ENCODE measurements around the gene MYL9.

The MYL9 gene

DNA sequence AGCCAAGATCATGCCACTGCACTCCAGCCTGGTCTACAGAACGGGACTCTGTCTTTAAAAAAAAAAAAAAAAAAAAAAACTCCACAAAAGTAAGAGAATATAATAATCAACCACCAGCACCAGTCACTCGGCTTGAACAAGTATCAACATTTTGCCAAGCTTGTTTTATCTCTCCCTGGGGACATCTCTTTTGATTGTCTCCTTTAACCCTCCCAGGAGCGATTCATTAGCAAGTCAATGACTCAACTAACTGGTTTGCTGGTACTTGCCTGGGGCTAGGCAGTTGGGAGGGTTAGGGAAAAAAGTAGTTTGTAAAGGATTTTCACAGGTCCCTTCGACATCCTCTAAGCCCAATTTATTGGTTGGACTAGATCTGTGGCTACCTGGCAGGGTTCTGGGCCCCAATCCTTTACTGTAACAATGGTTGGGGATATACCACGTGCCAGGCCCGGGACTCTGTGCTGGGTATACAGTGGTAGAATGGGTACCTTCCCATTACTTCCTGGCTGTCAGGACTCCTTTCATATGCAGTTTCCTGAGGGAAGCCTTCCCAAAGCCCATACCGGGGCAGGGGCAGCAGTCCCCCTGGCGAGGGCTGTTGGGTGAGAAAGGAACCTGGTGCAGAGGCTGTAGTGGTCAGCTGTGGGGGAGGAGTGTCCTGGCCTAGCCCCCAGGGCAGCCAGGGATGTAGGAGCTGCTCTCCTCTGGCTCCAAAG is 44.2 kb downstream of the MYL9 start:
- H3K79me2 ChIP-seq (ENCODE audit: insufficient read depth, low read length) = no peaks in the 10 kb centered on the region
- H3K9me3 ChIP-seq (ENCODE audit: insufficient read depth, low read depth, low read length) = no peaks in the 10 kb centered on the region
- peaks cover 32% of the 10 kb centered on the region; the same call in 1 of the 2 replicates for H3K36me3 ChIP-seq (ENCODE audit: insufficient read depth, low read length)
- no peak overlapping the region for H3K9ac ChIP-seq (ENCODE audit: low read depth, low read length, poor library complexity, severe bottlenecking)
- H3F3A ChIP-seq (ENCODE audit: low read depth) = no peaks in the 10 kb centered on the region
- no peaks in the 10 kb centered on the region for H3K9me2 ChIP-seq (replicated peaks; ENCODE audit: low read depth, low read length)
- no peaks in the 10 kb centered on the region for H3K4me1 ChIP-seq (ENCODE audit: insufficient read depth, low read length, poor library complexity, severe bottlenecking)
- no peaks in the 10 kb centered on the region for H4K20me1 ChIP-seq (ENCODE audit: insufficient read depth, low read length, poor library complexity, severe bottlenecking)
- H3K4me3 ChIP-seq (ENCODE audit: low read length, poor library complexity, severe bottlenecking) = no peak overlapping the region
- no peak overlapping the region for H3K4me2 ChIP-seq (ENCODE audit: low read depth, low read length, poor library complexity, severe bottlenecking)
- no peak for TF ChIP-seq CTCF (conservative IDR thresholded peaks at IDR 0.05; ENCODE audit: low read length)
- TF ChIP-seq EZH2phosphoT487 (IDR thresholded peaks at IDR 0.05; ENCODE audit: borderline replicate concordance) = no peak
- H3K27me3 ChIP-seq (ENCODE audit: insufficient read depth, low read length, poor library complexity, severe bottlenecking) = no peaks in the 10 kb centered on the region
- no peak overlapping the region for H2AFZ ChIP-seq (ENCODE audit: low read length)

- Histone ChIP-seq H3K27me3 (ENCODE audit: insufficient read depth, low read length, poor library complexity, severe bottlenecking) (no peaks in the 10 kb centered on the region), H3K9me2 (replicated peaks; ENCODE audit: low read depth, low read length) (no peaks in the 10 kb centered on the region), H3K4me3 (ENCODE audit: low read length, poor library complexity, severe bottlenecking) (no peak overlapping the region), H3K9ac (ENCODE audit: low read depth, low read length, poor library complexity, severe bottlenecking) (no peak overlapping the region), H3K4me2 (ENCODE audit: low read depth, low read length, poor library complexity, severe bottlenecking) (no peak overlapping the region), H3K36me3 (ENCODE audit: insufficient read depth, low read length) (peaks cover 23% of the 10 kb centered on the region; the same call in 1 of the 2 replicates), H3K79me2 (ENCODE audit: insufficient read depth, low read length) (no peaks in the 10 kb centered on the region), H3K4me1 (ENCODE audit: insufficient read depth, low read length, poor library complexity, severe bottlenecking) (peaks cover 4% of the 10 kb centered on the region), H3F3A (ENCODE audit: low read depth) (0 out of 2 replicates have a peak, but pooled peaks cover 3% of the 10 kb centered on the region), H4K20me1 (ENCODE audit: insufficient read depth, low read length, poor library complexity, severe bottlenecking) (no peaks in the 10 kb centered on the region), H3K9me3 (ENCODE audit: insufficient read depth, low read depth, low read length) (no peaks in the 10 kb centered on the region), H2AFZ (ENCODE audit: low read length) (no peak overlapping the region)
- no peak for TF ChIP-seq EZH2phosphoT487 (IDR thresholded peaks at IDR 0.05; ENCODE audit: borderline replicate concordance)
Observed at GRCh38 chr20:36587388-36588070, 46.2 kb downstream of the MYL9 start.

- no peak for TF ChIP-seq EZH2phosphoT487 (IDR thresholded peaks at IDR 0.05; ENCODE audit: borderline replicate concordance)
- TF ChIP-seq CTCF (conservative IDR thresholded peaks at IDR 0.05; ENCODE audit: low read length) = no peak
- Histone ChIP-seq H3K4me2 (ENCODE audit: low read depth, low read length, poor library complexity, severe bottlenecking) (no peak overlapping the region), H3K9me3 (ENCODE audit: insufficient read depth, low read depth, low read length) (no peaks in the 10 kb centered on the region), H3F3A (ENCODE audit: low read depth) (0 out of 2 replicates have a peak, but pooled peaks cover 3% of the 10 kb centered on the region), H2AFZ (ENCODE audit: low read length) (no peak overlapping the region), H3K9me2 (replicated peaks; ENCODE audit: low read depth, low read length) (no peaks in the 10 kb centered on the region), H4K20me1 (ENCODE audit: insufficient read depth, low read length, poor library complexity, severe bottlenecking) (no peaks in the 10 kb centered on the region), H3K9ac (ENCODE audit: low read depth, low read length, poor library complexity, severe bottlenecking) (no peak overlapping the region), H3K4me3 (ENCODE audit: low read length, poor library complexity, severe bottlenecking) (no peak overlapping the region), H3K79me2 (ENCODE audit: insufficient read depth, low read length) (no peaks in the 10 kb centered on the region), H3K36me3 (ENCODE audit: insufficient read depth, low read length) (peaks cover 12% of the 10 kb centered on the region; the same call in 1 of the 2 replicates), H3K4me1 (ENCODE audit: insufficient read depth, low read length, poor library complexity, severe bottlenecking) (peaks cover 4% of the 10 kb centered on the region), H3K27me3 (ENCODE audit: insufficient read depth, low read length, poor library complexity, severe bottlenecking) (no peaks in the 10 kb centered on the region)
Observed at GRCh38 chr20:36591281-36591680, 50.0 kb downstream of the MYL9 start.

Measured in Loucy (cell line).